NCI-H146 (cell line): Measurements from ENCODE around the gene RNASE8.
"Not testable (repeated sequence)": the region's sequence is repeated elsewhere in the genome, so short reads cannot be mapped to it uniquely, and the experiment has no call there.

Source experiments
- DNase-seq: peaks from one replicate; lab custom pipeline; 2025; lab: John Stamatoyannopoulos, UW

Gene RNASE8

DNA sequence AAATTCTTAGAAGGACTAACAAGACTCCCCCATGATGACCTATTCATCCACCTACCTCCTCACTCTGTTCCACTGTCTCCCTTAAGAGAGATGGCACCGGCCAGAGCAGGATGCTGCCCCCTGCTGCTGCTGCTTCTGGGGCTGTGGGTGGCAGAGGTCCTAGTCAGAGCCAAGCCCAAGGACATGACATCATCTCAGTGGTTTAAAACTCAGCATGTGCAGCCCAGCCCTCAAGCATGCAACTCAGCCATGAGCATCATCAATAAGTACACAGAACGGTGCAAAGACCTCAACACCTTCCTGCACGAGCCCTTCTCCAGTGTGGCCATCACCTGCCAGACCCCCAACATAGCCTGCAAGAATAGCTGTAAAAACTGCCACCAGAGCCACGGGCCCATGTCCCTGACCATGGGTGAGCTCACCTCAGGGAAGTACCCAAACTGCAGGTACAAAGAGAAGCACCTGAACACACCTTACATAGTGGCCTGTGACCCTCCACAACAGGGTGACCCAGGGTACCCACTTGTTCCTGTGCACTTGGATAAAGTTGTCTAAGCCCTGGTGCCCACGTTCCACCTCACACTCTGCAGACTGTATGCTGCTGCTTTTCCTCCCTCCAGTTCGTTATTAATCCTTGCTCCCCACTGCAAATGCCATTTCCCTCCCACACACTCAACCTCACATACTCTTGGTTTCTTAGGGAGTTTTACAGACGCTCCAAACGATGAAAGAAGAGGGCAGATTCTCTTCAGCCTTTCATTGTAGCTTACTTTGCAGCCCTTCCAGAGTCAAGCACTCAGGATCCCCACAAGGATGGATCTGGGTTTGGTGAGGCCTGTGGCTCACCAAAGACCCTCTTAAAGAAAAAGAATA lies at the start of gene RNASE8:
Gene RNASE8, plus strand, starts transcription at position 20 of the 873 bp plus-strand sequence. Its CDS starts 71 bp downstream, at position 91.
- no peak for DNase-seq

- DNase-seq: not testable (repeated sequence)
These were observed 47.9 kb upstream of the RNASE8 start for GRCh38 chr14:21009721-21010120.

DNA sequence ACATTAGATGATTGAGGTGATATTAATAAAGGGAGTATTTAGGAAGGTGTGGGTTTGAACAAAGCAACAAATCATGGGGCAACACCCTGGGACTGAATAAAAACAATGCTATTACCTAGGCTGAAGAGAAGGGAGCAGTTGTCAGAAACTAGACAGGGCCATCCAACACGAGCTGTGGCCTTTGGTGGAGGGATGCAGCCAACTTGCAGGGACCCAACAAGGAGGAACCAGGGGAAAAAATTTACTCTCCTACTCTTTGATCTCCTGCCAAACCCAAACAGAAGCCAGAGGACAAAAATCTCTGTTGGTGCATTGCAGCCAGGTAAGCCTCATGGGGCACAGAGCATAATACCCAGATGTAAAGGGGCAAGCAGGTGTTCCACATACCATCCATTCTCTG lies 46.5 kb upstream of the RNASE8 start:
- no peak for DNase-seq

- DNase-seq: peak; percentile 73
These were observed 42.8 kb upstream of the RNASE8 start for GRCh38 chr14:21014761-21015190.

DNA sequence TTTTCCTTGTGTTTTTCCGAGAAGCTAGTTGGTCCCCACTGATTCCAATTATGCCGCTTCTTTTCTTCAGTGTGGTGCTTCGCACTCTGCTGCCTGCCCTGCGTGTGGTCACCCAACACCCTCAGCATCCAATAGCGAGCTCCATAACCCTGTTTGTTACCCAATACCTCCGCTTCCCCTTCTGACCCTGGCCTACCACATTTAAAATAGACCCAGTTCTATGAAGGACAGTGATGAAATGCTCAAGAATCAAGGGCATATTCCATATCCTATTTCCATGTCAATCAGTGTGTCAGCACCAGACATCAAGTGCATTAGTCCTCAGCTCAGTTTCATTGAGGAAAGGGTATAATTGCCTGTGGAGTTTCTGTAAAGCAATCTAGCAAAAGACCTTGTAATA lies 42.3 kb upstream of the RNASE8 start:
- no peak for DNase-seq

- no peak for DNase-seq
These were observed 41.0 kb upstream of the RNASE8 start for GRCh38 chr14:21016413-21017190.

- no peak for DNase-seq
These were observed 39.9 kb upstream of the RNASE8 start for GRCh38 chr14:21017528-21018245.

GRCh38 chr14:21018286-21018685 lies 39.3 kb upstream of the RNASE8 start:
- no peak for DNase-seq

- DNase-seq: no peak
These were observed 38.8 kb upstream of the RNASE8 start for GRCh38 chr14:21018781-21019180.

DNA sequence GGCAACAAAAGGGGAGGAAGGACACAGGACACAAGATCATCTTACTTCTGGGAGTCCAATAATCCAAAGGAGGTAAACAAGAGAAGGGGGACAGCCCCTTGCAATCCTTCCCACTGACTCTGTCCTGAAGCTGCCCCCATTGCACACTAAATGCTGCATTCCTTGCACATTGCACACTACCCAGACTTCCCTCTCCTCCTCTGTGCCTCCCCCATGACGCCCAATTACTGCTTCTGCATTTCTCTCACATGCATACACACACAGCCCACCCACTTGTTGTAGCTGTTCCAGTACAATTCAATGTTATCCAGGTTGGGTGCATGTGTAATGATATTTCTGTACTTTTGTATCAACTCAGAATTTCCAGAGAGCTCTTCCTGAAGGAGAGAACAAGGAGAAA lies 38.3 kb upstream of the RNASE8 start:
- no peak for DNase-seq

GRCh38 chr14:21020977-21021545 lies 36.6 kb upstream of the RNASE8 start:
- DNase-seq: no peak

DNA sequence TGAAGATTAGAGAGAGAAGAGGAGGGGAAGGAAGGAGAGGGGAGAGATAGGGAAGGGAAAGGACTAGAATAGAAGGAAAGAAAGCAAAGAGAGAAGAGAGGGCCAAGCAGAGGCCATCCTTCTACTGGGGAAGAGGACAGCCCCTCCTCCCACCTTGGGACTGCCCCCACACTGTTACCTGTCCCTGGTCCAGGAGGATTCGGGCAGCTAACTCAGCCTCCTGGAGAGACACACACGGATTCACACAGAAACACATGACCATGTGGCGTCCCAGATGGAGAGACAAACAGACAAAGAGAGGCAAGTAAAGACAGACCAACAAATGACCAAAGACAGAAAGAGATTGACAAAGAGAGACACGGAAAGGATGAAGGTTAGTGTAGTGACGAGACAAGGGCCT lies 34.9 kb upstream of the RNASE8 start:
- no peak for DNase-seq

GRCh38 chr14:21023174-21023573 lies 34.4 kb upstream of the RNASE8 start:
- DNase-seq: no peak

- no peak for DNase-seq
These were observed 33.6 kb upstream of the RNASE8 start for GRCh38 chr14:21023817-21024584.

DNA sequence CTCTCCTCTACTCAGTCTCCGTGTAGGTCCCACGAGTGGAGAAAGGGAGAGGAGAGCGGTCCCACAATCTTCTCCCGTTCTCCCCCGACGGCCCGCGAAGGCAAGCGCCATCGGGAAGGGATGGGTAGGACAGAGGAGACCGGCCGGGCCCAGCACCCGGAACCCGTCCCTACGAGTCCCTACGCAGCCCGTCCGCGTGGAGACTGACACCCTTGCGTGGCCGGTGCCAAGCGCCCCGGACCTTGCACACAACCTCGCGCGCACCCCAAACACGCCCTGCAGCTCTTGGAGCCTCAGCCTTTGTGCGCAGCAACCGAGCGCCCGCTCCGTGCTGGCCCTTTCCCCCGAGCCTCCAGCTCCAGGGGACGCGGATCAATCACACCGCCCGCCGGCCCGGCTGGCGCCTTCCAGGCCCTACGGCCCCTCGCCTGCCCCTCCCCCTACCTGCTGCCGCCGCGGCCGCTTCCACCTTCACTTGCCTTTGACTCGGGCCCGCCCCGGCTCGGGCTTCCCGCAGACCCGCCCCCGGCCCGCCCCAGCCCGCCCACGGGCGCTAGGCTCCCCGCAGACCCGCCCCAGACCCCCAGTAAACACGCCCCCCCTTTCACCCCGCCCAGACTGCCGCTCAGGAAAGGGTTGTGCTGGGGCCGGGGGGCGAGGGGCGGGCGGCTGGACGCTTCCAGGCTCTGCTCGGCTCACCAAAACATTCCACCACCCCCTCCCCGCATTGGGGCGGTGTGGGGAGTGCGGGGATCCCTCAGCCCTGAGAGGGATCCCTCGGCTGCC lies 32.8 kb upstream of the RNASE8 start, which contains the start of gene NDRG2:
Gene NDRG2, minus strand, starts transcription at position 477 of the 786 bp plus-strand sequence. CDS start 1,746 bp downstream, outside the sequence.
- DNase-seq: peak; percentile 65

DNA sequence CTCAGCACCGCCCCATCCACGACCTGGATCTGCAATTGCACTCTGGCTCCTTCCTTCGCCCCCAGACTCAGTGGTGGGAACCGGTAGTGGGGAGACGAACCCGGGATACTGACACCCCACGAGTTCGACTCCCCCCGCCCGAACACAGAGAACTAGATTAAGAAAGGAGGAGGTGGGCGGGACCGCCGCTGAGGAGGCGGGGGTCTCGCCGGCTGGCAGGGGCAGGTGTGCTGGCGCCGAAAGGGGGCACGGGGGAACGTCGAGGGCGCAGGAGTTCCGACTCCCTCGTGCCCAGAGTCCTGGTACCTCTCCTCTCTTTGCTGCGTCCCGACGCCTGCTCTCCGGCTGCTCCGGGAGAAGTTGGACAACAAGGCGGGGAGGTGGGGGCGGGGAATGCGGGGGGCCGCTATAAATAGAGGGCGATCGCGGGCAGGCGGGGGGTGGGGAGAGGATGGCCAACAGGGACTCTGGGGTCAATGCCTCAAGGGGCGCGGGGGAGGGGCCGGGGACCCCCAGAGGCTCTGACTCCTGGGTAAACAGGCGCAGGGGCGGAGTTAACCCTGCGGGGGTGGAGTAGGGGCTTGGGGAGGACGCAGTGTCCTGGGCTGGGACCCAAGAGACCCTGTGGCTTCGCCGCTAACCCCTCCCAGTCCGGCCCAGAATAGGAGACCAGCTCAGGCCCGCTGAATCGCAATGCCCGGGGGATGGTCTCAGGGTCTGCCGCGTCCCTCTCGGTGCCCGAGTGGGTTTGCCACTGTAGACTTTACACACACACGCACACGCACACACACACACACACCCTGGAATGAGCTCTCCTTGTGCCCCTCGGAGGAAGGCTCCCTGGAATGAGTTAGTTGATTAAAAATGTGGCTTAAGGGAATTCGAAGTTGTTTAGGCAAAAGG lies 32.0 kb upstream of the RNASE8 start:
- no peak for DNase-seq

DNA sequence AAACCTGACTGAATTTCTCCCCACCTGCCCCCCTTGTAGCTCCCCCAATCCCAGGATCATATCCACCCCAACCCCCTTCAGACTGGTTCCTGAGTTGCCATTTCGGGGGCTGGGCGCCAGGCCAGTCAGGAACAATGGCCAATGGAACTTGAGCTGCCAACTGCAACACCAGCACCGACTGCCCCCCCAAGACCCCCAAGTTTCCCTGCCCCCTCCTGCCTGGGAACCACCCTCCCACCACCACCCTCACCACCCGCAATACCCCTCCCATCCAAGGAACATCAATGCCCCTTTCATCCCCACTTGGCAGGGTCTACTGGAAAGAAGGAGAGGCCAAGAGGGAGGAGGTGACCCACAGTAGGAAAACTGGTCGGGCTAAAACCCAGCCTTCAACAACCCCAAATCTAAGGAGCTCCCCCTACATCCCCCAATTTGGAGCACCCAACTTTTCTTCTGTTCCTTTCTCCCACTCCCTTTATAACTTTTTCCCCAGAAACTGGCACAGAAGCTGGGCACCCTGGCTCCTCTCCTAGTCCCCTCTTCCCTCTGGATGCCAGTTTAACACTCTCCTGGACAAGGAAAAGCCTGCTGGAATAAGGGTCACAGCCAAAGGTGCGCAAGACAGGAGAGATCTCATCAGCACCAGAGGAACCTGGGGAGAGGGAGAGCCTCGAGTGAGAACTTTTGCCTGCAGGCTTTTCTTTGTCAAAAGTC lies 31.2 kb upstream of the RNASE8 start:
- DNase-seq: no peak

- no peak for DNase-seq
These were observed 30.7 kb upstream of the RNASE8 start for GRCh38 chr14:21026988-21027315.

- no peak for DNase-seq
These were observed 27.7 kb upstream of the RNASE8 start, which contains the start of gene TPPP2 for GRCh38 chr14:21029917-21030316. Gene TPPP2, plus strand, starts transcription at chr14:21030217. Its CDS starts 365 bp downstream, at chr14:21030582.
